GM12873 (cell line): Measurements from ENCODE around the gene TET2.

Source experiments
- TF ChIP-seq, protein P1 (sequence below): IDR thresholded peaks from 2 replicates; pipeline ENCODE4 v1.5.1; 2012; ENCODE audit warnings: low read depth, mild to moderate bottlenecking, moderate library complexity, low read length, control low read depth; ENCODE audit not compliant: insufficient read depth; ENCODE audit errors: missing control alignments

Gene TET2

DNA sequence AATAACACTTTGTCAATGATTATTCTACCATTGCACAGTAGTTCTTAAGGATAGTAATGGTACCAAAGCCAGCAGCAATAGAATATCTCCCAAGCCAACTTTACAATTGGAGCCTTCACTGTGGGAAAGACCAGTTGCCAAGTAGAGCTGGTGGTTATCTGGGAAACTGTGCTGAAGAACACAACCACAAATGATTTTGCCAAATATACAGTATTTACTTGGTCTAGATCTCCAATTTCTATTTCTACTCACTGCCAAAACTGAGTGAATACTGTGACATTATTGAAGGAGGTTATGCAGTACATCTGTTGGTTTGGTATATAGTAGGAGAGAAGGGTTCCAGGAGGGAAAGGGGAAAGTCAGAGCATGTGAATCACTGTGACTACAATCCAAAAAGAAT, 3.8 kb downstream of the TET2 start:
- TF ChIP-seq, protein P1, sequence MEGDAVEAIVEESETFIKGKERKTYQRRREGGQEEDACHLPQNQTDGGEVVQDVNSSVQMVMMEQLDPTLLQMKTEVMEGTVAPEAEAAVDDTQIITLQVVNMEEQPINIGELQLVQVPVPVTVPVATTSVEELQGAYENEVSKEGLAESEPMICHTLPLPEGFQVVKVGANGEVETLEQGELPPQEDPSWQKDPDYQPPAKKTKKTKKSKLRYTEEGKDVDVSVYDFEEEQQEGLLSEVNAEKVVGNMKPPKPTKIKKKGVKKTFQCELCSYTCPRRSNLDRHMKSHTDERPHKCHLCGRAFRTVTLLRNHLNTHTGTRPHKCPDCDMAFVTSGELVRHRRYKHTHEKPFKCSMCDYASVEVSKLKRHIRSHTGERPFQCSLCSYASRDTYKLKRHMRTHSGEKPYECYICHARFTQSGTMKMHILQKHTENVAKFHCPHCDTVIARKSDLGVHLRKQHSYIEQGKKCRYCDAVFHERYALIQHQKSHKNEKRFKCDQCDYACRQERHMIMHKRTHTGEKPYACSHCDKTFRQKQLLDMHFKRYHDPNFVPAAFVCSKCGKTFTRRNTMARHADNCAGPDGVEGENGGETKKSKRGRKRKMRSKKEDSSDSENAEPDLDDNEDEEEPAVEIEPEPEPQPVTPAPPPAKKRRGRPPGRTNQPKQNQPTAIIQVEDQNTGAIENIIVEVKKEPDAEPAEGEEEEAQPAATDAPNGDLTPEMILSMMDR: no peak

DNA sequence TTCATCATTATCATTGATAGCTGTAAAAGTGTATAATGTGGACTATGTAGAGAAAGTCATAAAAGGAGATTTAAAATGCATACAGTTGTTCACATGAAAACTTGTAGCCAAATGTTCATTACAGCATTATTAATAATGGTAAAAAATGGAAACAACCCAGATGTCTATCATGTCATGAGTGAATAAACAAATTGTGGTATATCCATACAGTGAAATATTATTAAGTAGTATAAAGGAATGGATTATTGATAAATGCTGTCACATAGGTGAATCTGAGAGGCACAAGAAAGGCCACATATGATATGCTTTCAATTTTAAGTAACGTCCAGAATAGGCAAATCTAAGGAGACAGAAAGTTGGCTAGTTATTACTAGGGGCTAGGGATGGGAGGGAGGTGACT, 7.1 kb downstream of the TET2 start:
- TF ChIP-seq, protein P1: no peak

DNA sequence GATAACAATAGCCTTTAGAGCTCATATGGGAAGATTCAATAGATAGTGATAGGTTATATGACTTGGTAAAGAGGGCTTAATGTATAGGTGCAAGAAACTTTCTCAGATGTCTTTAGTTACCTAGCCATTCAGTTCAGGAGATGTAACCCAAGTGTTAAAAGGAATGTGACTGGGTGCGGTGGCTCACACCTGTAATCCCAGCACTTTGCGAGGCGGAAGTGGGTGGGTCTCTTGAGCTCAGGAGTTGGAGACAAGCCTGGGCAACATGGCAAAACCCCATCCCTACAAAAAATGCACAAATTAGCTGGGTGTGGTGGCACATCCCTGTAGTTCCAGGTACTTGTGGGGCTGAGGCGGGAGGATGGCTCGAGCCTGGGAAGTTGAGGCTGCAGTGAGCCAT, 7.9 kb downstream of the TET2 start:
- TF ChIP-seq, protein P1: no peak

DNA sequence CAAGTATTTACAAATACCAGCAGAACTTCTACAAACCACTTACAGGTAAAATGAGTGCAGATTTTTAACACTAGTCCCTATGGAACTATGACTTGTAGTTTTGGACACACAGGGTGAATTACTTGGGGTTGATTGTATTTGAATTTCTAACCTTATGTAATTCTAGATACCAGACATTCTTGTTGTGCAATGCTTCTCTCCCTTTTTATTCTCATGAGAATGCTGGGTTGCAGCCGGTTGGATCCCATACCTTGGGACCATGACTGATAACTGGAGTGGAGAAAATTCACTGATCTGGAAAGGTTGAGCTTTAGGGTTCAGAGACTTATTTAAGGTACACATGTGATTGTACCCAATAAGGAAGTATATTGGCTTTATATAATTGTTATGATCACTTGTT, 8.8 kb downstream of the TET2 start:
- TF ChIP-seq, protein P1: no peak

DNA sequence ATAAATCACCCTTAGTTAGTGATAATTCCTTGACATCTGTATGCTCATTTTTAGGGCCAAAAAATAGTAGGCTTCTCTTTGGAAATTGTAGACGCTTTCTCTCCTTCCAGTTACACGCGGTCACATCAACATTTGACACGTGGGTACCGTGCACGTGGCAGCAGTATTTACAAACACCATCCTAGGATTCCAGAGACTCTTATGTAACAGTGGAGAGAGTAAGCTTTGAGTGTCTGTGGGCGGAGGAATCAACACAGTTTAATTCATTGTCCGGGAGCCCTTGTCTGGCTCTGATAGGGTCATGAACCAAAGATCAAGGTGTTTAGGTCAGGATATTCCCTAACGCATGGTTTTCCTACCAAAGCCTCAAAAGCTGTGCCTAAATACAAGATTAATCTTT, 12.2 kb downstream of the TET2 start:
- TF ChIP-seq, protein P1: no peak

DNA sequence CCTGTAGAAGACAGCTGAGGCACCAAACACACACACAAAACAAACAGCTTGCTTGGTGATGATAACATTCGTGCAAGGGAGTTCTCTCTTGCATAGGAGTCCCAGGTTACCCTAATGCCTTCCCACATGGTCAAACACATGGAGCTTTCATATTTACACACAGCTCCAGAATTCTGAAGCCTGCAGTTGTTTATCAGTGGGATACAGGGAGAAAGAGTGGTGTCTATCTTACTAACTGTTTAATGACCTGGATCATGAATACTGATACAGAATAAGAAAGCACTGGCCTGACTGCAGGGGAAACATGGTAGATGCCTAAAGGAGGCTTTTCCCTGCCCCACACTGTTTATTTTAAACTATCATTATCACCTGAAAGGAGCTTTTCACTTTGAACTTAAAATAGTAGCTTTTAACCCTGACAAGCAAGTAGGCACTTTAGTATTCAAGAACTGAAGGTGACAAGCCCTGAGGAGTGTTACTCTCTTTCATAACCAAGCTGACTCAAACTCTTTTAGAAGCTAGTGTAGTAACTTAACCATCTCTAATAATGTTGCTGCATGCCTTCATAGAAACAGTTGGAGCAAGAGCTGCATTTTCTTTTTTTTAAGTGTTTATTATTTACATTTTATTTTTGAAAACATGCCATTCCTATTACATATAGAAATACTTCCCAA, 15.6 kb downstream of the TET2 start:
- TF ChIP-seq, protein P1: no peak

DNA sequence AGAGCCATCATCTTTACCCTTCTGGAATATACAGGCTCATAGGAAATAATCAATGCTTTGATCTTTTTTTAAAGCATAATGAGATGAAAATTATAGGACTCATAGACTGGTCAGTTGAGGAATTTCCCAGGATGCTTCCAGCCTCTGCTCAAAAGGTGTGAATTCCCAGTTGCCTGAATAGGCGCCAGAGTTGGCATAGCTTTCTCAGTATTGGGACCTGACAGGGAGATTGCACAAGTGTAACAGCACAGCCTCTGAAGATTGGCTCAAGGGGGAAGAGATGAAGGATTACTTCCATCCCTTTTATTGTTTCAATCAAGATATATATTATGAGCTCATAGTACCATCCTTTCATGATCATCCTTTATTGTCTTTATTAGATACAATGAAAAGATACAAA, 17.9 kb downstream of the TET2 start:
- TF ChIP-seq, protein P1: no peak
